Astrocyte of the hippocampus (primary cell): ENCODE measurements around the gene IL1R1.
"Not testable (repeated sequence)": the region's sequence is repeated elsewhere in the genome, so short reads cannot be mapped to it uniquely, and the experiment has no call there.

ENCODE experiments used
- DNase-seq: peaks from one replicate; pipeline ENCODE4 v3.0.0; 2011; ENCODE audit warnings: low read depth, low spot score

The IL1R1 gene

DNA sequence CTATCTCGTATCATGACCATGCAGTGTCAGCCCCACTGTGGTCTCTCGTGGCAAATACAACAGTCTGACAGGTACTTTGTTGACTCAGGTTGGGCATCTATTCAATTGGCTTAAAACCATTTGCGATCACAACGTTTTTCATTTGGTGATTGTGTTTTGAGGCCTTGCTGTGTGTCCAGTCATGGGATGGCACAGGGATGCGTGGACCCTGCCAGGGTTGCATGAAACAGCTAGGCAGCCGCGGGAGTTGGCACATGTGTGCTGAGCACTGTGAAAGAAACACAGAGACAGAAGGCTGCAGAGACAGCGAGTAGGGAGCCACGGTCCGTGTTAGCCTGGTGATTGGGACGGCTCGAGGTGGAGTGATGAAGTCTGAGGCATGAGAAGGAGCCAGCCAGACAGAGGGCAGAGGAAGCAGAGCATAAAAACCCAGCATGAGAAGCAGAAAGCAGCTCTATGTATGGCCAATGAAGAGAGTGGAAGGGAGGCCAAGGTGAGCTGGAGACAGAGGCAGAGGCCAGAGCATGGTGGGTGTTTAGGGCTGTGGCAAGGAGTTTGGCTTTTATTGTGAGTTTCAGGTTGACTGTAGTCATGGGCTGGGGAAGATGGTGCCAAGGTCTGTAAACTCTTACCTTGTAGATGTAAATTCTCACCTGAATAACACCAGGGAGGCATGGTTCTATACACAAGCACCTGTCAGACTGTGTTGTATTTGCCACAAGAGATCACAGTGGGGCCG lies 31.8 kb upstream of the IL1R1 start:
- no peak for DNase-seq

DNA sequence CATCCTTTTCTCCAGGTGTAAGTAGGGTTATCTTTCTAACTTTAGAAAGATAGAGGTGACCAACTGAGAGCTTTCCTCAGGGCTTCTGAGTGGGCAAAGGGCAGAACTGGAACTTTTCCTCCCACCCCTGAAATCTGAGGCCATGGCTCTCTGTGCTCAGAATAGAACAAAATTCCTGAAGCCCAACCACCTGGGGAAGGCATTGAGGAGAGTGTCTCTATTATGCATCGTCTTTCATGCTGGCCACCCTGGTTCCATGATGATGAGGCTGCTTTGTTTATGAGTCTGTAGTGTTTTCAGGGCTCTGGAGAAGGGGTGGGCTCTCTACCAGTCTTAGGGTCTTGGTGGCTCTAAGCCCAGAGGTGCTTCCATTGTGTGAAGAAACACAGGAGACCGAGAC lies 30.7 kb upstream of the IL1R1 start:
- DNase-seq, result no peak

DNA sequence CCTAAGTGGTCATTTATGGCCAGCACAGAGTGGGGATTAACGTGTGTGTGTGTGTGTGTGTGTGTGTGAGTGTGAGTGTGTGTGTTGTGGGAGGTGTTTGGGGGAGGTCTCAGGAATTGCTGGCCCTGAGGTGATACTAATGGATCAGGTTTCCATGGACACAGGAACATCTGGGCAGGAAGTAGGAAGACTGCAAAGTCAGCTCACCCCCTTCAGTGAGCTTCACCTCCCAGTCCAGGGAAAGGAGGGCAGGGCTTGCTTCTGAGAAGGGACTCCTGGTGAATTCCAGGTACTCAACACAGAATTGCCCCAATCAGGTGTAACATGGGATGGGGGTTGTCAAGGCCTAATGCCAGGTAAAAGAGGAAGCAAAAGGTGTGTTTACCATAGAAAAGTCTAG lies 30.3 kb upstream of the IL1R1 start:
- DNase-seq, result no peak

DNA sequence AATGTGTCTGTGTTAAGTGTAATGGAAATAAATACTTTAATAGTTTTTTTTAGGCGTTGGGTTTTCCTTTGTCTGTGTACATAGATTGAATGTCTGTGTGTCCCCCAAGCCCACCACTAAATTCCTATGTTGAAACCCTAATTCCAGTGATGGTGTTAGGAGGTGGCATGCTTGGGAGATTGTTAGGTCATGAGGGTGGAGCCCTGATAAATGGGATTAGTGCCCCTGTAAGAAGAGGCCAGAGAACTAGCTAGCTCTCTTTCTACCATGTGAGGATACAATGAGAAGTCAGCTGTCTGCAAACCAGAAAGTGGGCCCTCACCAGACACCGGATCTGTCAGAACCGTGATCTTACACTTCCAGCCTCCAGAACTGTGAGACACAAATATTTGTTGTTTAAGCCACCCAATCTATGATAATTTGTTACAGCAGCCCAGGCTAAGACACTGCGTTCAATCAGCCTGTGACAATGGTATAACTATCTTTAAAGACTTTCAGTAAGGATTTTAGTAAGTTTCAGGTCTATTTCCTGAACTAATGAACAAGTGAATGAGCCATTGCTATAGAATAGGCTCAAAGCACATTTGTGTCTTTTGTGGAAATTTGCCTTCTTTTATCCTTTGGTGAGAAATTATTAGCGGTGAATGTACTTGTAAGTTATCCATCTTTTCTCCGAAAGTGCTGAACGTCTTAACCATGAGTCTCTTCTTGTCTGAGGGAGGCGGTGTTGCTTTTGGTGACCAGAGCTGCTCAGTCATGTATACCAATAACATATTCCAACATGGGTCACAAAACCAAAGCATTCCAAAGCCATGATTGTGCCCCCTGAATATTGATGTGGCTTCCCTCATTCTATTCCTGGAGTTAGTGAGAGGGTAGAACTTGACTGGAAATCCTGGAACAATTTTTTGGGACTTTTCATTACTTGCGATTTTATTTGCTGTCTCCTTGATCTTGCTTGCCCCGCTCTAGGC lies 29.6 kb upstream of the IL1R1 start:
- peak; percentile 92 for DNase-seq

DNA sequence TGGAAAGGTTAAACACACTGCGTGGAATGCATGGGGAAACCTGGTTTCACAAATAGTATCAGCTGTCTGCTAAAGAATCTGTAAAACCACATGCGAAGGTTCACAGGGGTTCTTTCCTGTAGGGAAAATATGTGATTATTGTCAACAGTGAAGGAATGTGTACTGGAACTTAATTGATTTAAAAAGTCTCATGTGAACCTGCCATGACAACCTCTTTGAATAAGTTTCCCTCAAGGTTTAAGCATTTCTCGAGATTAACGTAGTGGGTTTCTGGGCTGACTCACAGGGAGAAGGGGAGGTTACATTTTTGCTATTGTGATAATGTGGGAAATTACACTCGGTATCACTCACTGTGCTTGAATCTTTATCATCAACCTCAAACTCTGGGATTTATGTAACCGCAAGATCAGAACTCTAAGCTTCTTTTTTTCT lies 28.2 kb upstream of the IL1R1 start:
- DNase-seq, result peak; percentile 96

DNA sequence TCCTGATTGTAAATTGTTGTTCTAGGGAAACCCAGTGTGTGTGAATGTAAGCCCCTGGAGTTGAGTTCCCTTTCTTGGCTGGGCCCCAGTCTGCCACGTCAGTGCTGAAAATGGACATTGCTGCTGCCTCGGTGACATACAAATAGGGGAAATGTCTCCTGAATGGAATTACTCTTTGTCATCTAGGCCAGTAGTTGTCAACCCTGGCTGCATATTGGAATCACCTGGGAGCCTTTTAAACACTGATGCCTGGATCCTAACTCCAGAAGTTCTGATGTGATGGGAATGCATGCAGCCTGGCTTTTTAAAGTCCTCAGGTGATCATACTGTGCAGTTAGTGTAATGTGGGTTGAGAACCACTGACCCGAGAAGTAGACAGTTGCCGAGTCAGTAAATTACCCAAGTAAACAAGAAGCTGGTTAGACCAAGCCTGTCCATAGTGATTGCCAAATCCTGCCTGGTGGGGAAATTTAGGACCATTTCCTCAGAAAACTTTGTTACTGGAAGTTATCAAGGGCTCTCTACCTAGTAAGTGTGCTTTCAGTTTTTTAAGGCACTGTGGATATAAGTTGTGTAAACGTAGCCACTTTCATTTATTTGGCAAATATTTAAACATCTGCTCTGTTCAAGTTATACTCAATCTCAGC lies 27.6 kb upstream of the IL1R1 start:
- DNase-seq, result peak; percentile 93

DNA sequence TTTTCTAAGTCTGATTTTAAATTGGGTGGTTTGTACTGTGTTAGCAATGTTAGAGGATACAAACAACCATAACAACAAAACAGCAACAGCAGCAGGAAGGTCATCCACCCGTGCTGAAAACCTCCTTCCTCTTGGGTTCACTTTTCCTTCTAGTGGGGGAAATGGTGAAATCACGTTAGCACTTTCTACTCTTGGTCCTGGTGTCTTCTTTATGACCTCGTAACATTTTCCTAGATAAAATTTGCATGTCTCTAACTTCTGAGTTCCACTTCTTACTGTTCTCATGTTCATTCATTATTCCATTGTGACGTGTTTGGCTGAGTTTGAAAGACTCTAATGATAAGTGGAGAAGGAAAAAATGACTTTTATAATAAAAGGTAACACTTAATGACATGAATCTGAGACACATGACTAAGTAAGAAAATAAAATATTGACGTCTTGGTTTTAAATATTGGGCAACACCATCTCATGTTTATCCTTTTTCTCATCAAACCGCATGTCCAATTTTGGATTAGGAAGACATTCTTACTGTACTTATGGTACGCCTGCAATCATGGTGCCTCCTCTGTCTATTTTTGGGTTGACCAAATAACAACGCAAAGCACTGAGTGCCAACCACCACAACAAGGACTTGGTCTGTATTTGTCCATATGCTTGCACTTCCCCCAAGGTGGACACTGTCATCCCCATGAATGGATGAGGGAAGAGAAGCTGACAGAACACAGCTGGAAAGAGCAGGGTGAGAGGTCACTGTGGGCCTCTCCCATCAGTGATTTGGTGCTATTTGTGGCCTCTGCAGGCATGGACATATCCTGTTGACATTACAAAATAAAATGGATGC lies 25.7 kb upstream of the IL1R1 start:
- DNase-seq, result no peak

DNA sequence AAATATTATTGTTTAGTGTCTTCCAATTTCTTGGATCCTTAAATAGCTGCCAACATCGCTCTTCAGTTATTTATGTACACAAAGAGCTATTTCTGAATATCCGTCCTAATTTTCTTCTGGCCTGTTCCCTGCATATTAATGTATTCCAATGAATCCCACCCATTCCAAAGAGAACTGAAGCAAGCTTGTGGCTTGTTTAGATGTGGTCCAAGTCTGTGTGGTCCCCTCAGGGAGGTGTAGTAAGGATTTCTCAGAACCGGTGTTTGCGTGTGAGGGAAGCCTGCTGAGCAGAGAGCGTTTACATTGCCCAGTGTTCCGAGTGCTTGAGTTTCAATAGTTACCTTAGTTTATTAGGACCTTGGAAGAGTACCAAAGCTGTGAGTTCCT lies 25.1 kb upstream of the IL1R1 start:
- peak; percentile 91 for DNase-seq

DNA sequence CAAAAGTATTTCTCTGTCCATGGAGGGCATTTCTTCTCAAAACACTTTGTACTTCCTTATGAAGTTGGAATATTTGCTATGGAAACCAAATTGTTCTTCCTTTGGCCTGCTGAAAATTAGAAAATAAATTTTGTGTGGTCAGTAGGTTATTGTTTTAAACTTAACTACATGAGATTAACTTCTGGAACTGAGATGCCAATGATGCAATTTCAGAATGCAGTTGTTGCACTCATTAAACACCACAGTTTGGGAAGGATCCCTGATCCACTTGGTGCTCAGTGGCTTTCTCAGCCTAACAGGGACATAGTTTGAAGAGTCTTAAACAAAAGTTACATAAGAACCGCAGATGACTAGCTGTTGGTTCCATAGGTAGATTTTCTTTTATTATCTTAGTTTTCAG lies 23.3 kb upstream of the IL1R1 start:
- DNase-seq, result no peak

DNA sequence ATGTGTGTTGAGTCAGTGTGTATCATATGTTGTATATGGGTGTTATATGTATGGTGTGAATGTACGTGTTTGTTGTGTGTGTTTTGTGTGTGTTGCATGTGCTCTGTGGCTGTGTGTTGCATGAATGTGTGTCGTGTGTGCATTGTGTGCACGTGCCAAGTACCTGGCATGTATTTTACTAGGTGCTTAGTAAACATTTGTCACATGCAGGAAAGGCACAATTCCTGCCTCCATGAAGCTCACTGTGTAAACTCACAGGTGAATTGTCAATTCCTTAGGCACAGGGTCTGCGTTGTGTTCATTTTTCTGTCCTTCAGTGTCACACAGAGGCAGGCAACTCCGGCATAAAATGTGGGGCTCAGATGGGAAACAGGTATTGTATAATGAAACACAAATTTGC lies 22.3 kb upstream of the IL1R1 start:
- DNase-seq, result no peak

DNA sequence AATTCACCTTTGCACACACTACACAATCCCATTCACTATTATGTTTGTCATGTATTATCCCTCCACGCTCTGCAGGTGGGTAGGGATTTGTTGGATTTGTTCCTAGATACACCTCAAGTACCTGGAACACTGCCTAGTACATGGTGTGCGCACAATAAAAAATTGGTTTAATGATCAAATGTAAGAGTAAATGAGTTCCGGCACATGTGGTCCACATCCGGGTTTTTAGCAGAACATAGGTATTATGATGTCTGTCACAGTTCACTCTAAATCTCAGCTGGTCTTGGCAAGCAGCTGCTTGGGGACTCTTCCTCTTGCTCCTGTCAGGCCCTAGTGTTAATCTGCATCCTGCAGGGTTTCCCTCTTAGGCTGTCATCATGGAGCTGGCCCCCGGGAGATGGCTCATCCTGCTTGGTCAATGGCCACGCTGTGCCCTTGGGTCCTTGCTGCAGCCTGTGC lies 21.8 kb upstream of the IL1R1 start:
- DNase-seq, result no peak

DNA sequence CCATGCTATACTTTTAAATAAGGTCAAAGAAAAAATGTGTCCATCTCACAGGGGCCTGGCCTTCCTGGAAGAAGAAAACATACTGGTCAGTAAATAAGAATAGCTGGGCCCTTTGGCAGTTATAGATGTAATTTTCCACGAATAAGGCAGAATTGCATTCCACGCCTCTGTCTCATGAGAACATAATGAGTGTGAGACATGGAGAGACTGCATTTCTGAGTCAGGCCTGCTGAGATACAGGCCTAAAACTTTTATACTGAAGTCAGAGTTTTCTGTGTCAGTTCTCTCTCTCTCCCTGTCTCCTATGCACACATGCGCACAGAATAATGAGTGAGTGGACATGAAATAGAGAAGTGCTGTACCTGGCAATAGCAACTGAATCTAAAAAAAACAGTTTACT lies 20.4 kb upstream of the IL1R1 start:
- peak; percentile 91 for DNase-seq

DNA sequence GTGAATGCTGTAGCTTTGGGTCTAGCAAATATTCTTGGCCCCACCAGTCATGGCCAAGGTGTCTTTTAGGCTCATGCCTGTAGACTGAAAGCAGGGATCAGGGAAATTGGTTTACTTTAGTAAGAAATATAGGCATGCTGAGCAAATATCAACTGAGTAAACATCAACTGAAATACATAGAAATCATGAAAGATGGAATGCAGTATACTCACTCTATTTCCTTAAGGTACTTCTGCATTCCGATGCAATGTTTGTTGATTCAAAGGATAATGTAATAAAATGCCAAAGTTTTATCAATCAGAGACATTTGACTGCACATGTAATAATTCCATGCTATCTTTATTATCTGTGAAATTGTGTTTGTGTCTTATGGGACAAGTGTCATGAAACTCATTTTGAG lies 19.6 kb upstream of the IL1R1 start:
- DNase-seq, result no peak

DNA sequence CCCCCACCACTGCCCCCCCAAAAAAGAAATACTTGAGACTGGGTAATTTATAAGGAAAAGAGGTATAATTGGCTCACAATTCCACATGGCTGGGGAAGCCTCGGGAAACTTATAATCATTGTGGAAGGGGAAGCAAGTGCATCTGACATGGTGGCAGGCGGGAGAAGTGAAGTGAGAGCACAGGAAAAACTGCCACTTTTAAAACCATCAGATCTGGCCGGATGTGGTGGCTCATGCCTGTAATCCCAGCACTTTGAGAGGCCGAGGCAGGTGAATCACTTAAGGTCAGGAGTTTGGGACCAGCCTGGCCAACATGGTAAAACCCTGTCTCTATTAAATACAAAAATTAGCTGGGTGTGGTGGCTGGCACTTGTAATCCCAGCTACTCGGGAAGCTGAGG lies 18.1 kb upstream of the IL1R1 start:
- DNase-seq, result not testable (repeated sequence)

DNA sequence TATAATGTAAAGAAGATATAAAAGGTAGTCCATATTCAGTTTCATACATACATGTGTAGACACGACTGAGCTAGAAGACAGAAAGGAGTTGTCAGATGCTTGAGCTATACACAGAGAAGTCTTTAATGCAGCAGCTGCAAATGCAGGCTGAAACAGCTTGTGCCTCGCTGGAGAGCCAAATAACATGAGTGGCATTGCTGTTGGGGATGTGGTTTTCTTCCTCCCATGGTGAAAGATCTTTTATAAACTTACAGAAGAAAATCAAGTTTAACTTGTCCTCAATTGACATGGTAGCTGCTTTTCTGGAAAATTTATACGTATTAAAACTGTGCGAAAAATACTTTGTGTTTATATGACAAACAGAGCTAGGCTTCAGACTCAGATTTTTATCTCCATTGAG lies 16.4 kb upstream of the IL1R1 start:
- no peak for DNase-seq

DNA sequence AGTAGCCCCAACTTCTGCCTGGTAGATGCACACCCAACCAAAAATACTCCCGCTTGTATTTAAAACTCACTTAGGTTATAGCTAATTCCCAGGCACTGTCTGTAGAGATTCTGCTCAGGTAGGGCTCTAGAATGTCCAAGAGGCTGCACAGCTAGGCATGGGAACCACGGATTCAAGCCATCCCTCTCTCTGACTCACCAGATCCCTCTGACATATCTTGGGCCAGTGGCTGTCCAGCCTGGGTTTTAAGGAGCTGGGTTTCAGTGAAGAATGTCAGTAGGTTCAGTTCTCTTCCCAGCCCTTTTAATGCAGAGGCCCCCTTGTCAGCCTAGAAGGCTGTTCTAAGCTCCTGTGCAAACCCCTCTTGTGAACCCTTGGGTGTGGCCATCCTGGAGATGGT lies 15.9 kb upstream of the IL1R1 start:
- peak; percentile 43 for DNase-seq

DNA sequence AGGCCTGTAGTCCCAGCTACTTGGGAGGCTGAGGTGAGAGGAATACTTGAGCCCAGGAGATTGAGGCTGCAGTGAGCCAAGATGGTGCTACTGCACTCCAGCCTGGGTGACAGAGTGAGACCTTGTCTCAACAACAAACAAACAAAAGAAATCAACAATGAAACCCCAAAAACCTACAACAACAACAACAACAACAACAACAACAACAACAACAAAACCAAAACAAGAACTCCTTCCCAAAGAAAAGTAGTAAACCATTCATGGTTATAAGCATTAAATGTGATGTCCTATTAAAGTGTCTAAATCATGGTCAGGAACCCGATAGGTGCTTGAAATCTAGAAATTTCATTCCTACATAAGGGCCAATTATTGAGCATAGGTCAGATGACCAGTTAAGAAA lies 13.5 kb upstream of the IL1R1 start:
- DNase-seq, result no peak

DNA sequence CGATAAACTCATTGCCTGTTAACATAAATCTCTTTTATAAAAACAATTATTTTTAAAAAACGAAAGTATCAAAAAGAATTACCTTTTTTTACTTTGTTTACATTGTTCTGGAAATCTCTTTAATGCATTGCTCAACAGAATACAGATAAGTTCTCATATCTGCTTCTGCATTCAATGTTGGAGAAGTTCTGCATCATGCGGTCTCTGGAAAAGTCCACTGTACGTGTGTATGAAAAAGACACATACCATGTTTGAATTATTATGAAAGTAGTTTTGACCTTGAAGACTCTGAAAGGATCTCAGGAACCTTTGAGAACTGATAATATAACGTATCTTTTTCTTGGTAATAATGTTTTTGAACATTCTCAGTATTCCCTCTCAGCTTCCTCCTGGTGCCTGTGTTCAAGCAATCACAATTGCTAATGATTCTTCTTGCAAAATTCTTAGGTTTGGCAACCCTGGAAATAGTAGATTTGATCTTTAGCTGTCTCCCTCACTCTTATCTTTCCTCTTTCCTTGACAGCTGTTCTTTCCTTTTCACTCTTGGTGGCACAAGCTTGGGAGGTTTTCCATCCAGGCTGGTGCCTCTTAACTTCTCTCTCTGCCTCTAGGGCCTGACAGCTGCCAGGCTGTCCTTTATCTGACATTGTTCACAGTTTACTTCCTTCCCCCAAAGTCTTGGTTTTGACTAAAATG lies 12.4 kb upstream of the IL1R1 start:
- DNase-seq, result no peak

DNA sequence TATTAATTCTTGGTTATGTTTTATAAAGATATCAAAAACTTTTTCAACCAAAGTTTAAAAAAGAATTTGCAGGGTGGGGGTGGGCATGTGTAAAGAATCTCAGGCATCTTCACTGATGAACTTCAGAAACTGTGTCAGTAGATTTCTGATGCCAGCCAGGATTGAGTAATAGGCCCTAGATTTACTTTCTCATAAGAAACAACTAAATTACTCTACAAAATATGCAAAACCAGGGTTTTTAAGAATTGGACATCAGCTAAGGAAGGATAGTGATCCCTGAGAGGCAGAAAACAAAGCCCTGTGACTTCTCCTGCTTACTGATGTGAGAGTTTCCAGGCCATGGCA lies 11.9 kb upstream of the IL1R1 start:
- no peak for DNase-seq

DNA sequence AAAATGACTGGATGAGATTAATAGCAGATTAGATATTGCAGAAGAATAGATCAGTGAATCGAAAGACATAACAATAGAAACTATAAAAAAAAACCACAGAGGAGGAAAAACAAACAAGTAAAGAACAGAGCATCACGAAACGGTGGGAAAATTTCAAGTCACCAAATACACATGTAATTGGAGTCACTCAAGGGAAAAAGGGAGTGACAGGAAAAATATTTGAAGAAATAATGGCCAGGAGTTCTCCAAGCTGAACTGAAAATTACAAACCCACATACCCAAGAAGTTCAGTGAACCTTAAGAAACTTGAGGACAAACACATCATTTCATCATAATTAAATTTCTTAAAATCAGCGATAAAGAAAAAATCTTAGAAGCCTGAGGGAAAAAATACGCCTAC lies 11.0 kb upstream of the IL1R1 start:
- DNase-seq, result no peak

DNA sequence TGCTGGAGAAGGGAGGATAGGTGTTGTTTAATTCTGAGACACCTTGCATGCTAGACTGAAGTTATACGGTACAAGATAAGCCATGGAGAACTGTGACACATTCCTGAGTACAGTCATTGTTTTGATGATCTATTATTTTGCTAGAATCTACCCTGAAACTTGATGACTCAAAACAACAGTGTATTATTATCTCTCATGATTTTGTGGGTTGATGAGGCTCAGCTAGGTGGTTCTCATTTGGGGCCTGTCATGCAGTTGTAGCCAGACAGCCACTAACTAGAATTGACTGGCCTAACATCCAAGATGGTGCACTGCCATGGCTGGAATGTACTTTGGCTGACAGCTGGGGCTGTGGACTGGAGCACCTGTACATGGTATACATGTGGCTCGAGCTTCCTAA lies 5.4 kb upstream of the IL1R1 start:
- DNase-seq, result no peak
